ENCODE measurements around the gene HHATL.

The HHATL gene

DNA sequence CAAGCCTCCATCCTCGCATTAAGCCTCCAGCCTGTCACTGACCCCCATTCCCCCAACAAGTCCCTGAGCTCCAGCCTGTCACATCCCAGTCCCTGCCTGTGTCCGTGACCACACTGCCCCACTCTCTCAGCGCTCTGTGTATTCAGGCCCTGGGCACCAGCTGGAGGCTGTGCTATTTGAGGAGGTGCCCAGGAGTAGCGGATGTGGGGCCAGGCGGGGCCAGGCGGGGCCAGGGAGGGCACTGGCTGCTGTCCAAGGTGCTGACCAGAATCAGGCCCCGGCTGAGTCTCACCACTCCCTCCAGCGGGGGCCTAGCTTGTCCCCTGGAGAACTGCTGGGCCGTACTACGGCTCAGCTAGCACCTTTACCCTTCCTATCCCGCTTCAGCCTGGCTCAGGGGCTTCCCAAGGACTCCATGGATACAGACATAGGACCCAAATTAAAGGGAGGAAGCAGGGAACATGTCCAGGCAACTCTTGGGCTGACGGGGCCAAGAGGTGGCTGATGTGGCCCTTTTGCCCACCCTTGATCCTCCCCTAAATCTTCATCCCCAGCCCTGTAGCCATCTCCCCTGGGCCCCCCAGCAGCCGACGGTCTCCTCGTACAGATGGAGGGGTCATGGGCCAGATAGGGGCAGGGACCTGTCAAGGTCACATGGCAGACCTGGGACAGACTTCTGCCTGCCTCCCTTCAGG lies 1.1 kb downstream of the HHATL start:
- H3K9me3 ChIP-seq (ENCODE audit: control insufficient read depth, insufficient read depth, low read length) = no peaks in the 10 kb centered on the region
- no peak overlapping the region for H3K9ac ChIP-seq (ENCODE audit: low read depth, low read length)
- H3K36me3 ChIP-seq (ENCODE audit: insufficient read depth, low read length) = no peaks in the 10 kb centered on the region
- H3K4me1 ChIP-seq (ENCODE audit: insufficient read depth, low read length) = peaks cover 7% of the 10 kb centered on the region; the same call in 1 of the 2 replicates

GRCh38 chr3:42700366-42701288 lies 2.0 kb downstream of the HHATL start:
- H3K9ac ChIP-seq (ENCODE audit: low read depth, low read length) = no peak overlapping the region
- no peaks in the 10 kb centered on the region for H3K36me3 ChIP-seq (ENCODE audit: insufficient read depth, low read length)
- H3K4me1 ChIP-seq (ENCODE audit: insufficient read depth, low read length) = peaks cover 7% of the 10 kb centered on the region; the same call in 1 of the 2 replicates
- H3K9me3 ChIP-seq (ENCODE audit: control insufficient read depth, insufficient read depth, low read length) = no peaks in the 10 kb centered on the region

DNA sequence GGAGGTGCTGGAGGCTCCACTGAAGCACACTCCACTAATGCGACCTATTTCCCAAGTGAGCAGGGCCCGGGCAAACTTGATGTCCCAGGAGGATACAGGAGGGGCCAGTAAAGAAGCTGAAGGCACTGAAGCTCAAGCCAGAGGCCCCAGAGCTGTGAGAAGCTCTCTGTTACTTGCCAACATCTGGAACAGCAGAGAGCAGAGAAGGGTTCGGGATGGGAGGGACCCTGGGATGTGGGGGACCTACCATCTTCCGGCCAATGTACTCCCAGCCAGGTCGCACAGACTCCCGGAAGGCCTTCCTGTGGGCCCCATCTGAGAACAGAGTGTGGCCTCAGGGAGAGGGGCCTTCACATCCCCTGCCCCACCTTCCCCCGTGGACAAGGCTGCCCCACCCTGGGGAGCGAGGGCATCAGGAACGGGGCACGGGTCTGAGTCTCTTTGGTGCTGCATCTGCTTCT lies 3.1 kb downstream of the HHATL start:
- Histone ChIP-seq H3K9me3 (ENCODE audit: control insufficient read depth, insufficient read depth, low read length) (no peaks in the 10 kb centered on the region), H3K4me1 (ENCODE audit: insufficient read depth, low read length) (peaks cover 7% of the 10 kb centered on the region; the same call in 1 of the 2 replicates), H3K9ac (ENCODE audit: low read depth, low read length) (no peak overlapping the region), H3K36me3 (ENCODE audit: insufficient read depth, low read length) (no peaks in the 10 kb centered on the region)

DNA sequence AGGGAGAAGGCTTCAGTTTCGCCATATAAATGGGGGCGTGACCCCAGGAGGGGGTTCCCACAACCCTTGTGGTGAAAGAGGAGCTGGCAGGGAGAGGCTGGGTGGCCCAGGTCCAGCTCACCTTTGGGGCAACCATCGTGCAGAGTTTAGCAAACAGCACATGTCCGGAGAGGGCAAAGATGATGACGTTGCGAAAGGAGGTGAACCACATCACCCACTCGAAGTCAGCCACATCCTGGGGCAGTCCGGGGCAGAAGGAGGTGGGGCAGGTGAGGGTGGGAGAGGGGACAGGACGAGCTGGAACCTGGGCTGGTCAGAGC lies 3.7 kb downstream of the HHATL start:
- no peaks in the 10 kb centered on the region for H3K36me3 ChIP-seq (ENCODE audit: insufficient read depth, low read length)
- H3K9ac ChIP-seq (ENCODE audit: low read depth, low read length) = no peak overlapping the region
- no peaks in the 10 kb centered on the region for H3K9me3 ChIP-seq (ENCODE audit: control insufficient read depth, insufficient read depth, low read length)
- peaks cover 7% of the 10 kb centered on the region; the same call in 1 of the 2 replicates for H3K4me1 ChIP-seq (ENCODE audit: insufficient read depth, low read length)

GRCh38 chr3:42698216-42698910 lies 4.2 kb downstream of the HHATL start:
- Histone ChIP-seq H3K9ac (ENCODE audit: low read depth, low read length) (no peak overlapping the region), H3K36me3 (ENCODE audit: insufficient read depth, low read length) (no peaks in the 10 kb centered on the region), H3K9me3 (ENCODE audit: control insufficient read depth, insufficient read depth, low read length) (no peaks in the 10 kb centered on the region), H3K4me1 (ENCODE audit: insufficient read depth, low read length) (peaks cover 7% of the 10 kb centered on the region; the same call in 1 of the 2 replicates)

- no peak overlapping the region for H3K9ac ChIP-seq (ENCODE audit: low read depth, low read length)
- H3K4me1 ChIP-seq (ENCODE audit: insufficient read depth, low read length) = peaks cover 7% of the 10 kb centered on the region; the same call in 1 of the 2 replicates
- no peaks in the 10 kb centered on the region for H3K36me3 ChIP-seq (ENCODE audit: insufficient read depth, low read length)
- H3K9me3 ChIP-seq (ENCODE audit: control insufficient read depth, insufficient read depth, low read length) = no peaks in the 10 kb centered on the region
Measured at GRCh38 chr3:42697289-42698051, 5.1 kb downstream of the HHATL start.

- Histone ChIP-seq H3K9ac (ENCODE audit: low read depth, low read length) (no peak overlapping the region), H3K4me1 (ENCODE audit: insufficient read depth, low read length) (peaks cover 1% of the 10 kb centered on the region; the same call in 1 of the 2 replicates), H3K9me3 (ENCODE audit: control insufficient read depth, insufficient read depth, low read length) (no peaks in the 10 kb centered on the region), H3K36me3 (ENCODE audit: insufficient read depth, low read length) (no peaks in the 10 kb centered on the region)
Measured at GRCh38 chr3:42696356-42697288, 6.0 kb downstream of the HHATL start.

- H3K9me3 ChIP-seq (ENCODE audit: control insufficient read depth, insufficient read depth, low read length) = no peaks in the 10 kb centered on the region
- H3K4me1 ChIP-seq (ENCODE audit: insufficient read depth, low read length) = no peaks in the 10 kb centered on the region
- H3K9ac ChIP-seq (ENCODE audit: low read depth, low read length) = no peak overlapping the region
Measured at GRCh38 chr3:42694366-42694765, 8.2 kb downstream of the HHATL start.

DNA sequence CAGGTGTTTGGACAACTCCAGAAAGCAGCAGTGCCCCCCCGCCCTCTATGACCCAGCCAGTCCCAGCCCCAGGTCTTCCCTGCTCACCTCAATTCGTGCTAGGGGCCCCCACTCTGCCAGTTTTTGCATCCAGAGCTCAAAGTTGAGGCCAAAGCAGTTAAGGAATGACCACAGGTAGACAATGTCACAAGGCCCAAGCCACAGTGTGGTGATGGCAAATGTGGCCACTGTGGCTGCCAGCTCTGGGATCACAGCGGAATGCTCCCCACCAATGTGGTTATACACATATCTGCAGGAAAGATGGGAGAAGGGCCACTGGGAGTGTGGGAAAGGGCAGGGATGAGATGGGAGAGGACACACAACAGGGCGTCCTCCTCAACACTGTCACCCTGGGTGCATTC lies 9.1 kb downstream of the HHATL start:
- Histone ChIP-seq H3K9me3 (ENCODE audit: control insufficient read depth, insufficient read depth, low read length) (no peaks in the 10 kb centered on the region), H3K36me3 (ENCODE audit: insufficient read depth, low read length) (no peaks in the 10 kb centered on the region), H3K4me1 (ENCODE audit: insufficient read depth, low read length) (no peaks in the 10 kb centered on the region), H3K9ac (ENCODE audit: low read depth, low read length) (no peak overlapping the region)

More at GRCh38 chr3:42694366-42694765, 8.2 kb downstream of the HHATL start:
- H3K36me3 ChIP-seq (ENCODE audit: insufficient read depth, low read length) = no peaks in the 10 kb centered on the region

DNA sequence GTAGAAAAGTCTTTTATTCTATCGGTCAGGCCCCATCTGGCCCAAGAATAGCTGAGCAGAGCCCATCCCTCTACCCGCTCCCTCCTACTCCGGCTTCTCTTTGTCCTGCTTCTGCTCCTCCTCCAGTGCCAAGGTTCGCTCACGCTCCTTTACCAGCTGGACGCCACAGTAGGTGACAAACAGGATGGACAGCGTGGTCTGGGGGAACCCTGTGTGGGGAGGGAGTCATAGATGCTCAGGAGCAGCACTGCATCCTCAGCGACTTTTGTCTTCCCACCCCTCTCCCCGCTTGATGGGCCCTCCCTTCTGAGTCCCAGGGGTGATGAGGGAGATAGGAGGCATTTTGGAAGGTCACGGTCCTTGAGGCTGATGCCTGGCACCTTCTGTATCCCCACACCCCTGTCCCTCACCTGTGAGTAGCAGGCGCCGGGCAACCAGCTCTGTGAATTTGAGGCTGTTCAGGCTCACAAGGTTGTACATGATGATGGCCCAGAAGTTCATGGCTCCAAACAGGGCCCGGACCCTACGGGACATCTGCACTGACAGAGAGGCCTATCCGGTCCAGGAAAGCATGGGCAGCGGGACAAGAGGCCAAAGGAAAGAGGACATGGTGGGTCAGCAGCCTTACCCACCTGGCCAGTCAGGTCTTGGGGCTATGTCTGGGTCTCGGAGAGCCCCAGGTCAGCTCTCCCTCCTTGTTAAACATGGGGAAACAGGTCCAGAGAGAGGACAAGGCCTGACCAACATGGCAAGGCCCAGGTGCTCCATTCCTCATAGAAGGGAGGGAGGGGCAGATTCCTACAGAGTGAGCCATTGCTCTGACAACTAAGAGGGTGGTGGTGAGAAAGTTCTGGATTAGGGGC lies 9.7 kb downstream of the HHATL start:
- Histone ChIP-seq H3K9me3 (ENCODE audit: control insufficient read depth, insufficient read depth, low read length) (no peaks in the 10 kb centered on the region), H3K9ac (ENCODE audit: low read depth, low read length) (no peak overlapping the region), H3K4me1 (ENCODE audit: insufficient read depth, low read length) (no peaks in the 10 kb centered on the region), H3K36me3 (ENCODE audit: insufficient read depth, low read length) (no peaks in the 10 kb centered on the region)

- Histone ChIP-seq H3K9me3 (ENCODE audit: control insufficient read depth, insufficient read depth, low read length) (no peaks in the 10 kb centered on the region), H3K9ac (ENCODE audit: low read depth, low read length) (no peak overlapping the region), H3K4me1 (ENCODE audit: insufficient read depth, low read length) (no peaks in the 10 kb centered on the region), H3K36me3 (ENCODE audit: insufficient read depth, low read length) (no peaks in the 10 kb centered on the region)
Measured at GRCh38 chr3:42691816-42692666, 10.6 kb downstream of the HHATL start.
